Activated naive CD4-positive, alpha-beta T cell treated with anti-CD3 and anti-CD28 coated beads, Interleukin-2, amount 10 ng/mL, durations not matched to agents 7 days and 5 days (primary cell): Measurements from ENCODE around the gene NAE1.

Experiments used
- CTCF ChIA-PET: fragments of 350-600 bp; sonication (Branson Sonifier 250); formaldehyde crosslinking; loops from one replicate; lab custom pipeline; 2021; ENCODE audit warnings: antibody characterized with exemption; lab: Charles Lee
- DNase-seq: peaks from one replicate; pipeline ENCODE4 v3.0.0-alpha.2; 2020
- H3K27ac Mint-ChIP-seq: one replicate; pipeline ENCODE4 v1.8.0; 2021; ENCODE audit warnings: mild to moderate bottlenecking, moderate library complexity, mixed read lengths
- H3K27me3 Mint-ChIP-seq: one replicate; pipeline ENCODE4 v1.8.0; 2021; ENCODE audit warnings: mild to moderate bottlenecking, mixed read lengths
- H3K36me3 Mint-ChIP-seq: one replicate; pipeline ENCODE4 v1.8.0; 2021; ENCODE audit warnings: mixed read lengths
- H3K4me1 Mint-ChIP-seq: one replicate; pipeline ENCODE4 v1.8.0; 2021; ENCODE audit warnings: mixed read lengths
- H3K4me3 Mint-ChIP-seq: one replicate; pipeline ENCODE4 v1.8.0; 2021; ENCODE audit warnings: mild to moderate bottlenecking, moderate library complexity, mixed read lengths
- H3K9me3 Mint-ChIP-seq: one replicate; pipeline ENCODE4 v1.8.0; 2021; ENCODE audit warnings: mixed read lengths

NAE1 gene

GRCh38 chr16:66754211-66754610 is 76.6 kb downstream of the NAE1 start:
- H3K9me3 Mint-ChIP-seq, result no peaks in the 10 kb centered on the region
- DNase-seq, result no peak
- peaks cover 26% of the 10 kb centered on the region for H3K4me1 Mint-ChIP-seq
- CTCF ChIA-PET, result interaction anchor here (1.7 to 5.3 kb wide), 2 partner anchors 14 to 76 kb away, joined by 4 to 51 read pairs; partner anchors contain the start of gene NAE1
- H3K36me3 Mint-ChIP-seq, result peaks cover 11% of the 10 kb centered on the region
- H3K27me3 Mint-ChIP-seq, result peaks cover 33% of the 10 kb centered on the region
- H3K4me3 Mint-ChIP-seq, result no peak overlapping the region
- H3K27ac Mint-ChIP-seq, result no peak overlapping the region

GRCh38 chr16:66752958-66753357 is 77.8 kb downstream of the NAE1 start:
- H3K4me3 Mint-ChIP-seq, result peak overlapping the region; percentile 76
- peaks cover 30% of the 10 kb centered on the region for H3K27me3 Mint-ChIP-seq

More at GRCh38 chr16:66752958-66753357, 77.8 kb downstream of the NAE1 start:
- Mint-ChIP-seq H3K9me3 (no peaks in the 10 kb centered on the region), H3K27ac (no peak overlapping the region), H3K36me3 (peaks cover 21% of the 10 kb centered on the region), H3K4me1 (peaks cover 36% of the 10 kb centered on the region)
- no peak for DNase-seq
- CTCF ChIA-PET, result interaction anchor here (1.0 to 5.3 kb wide), 7 partner anchors 9 to 144 kb away, joined by 3 to 51 read pairs (median 5); no protein-coding TSS in a partner anchor
